SK-N-SH (cell line): ENCODE measurements around the gene TAPBP. TPM values are rescaled to one million over a fixed set of nuclear protein-coding genes. Genes with fewer than 3 reads are reported as not detected.

Source experiments
- CTCF ChIA-PET: fragments of 300-600, 350-600 bp; formaldehyde crosslinking; extraction: SDS; loops from one replicate; lab custom pipeline; 2021; lab: Yijun Ruan, JAX
- POLR2A ChIA-PET: fragments of 350-600 bp; sonication (Branson Sonifier 250); formaldehyde crosslinking; extraction: SDS; loops from one replicate; lab custom pipeline; 2020; ENCODE audit warnings: antibody characterized with exemption, inconsistent platforms; lab: Yijun Ruan, JAX
- DNase-seq: peaks from one replicate; pipeline ENCODE4 v3.0.0; 2012
- H2AFZ ChIP-seq: fragments of 200-600 bp; sonication (generic); 2 replicates; pipeline ENCODE4 v1.8.1; 2016; ENCODE audit warnings: antibody characterized with exemption, mild to moderate bottlenecking, low read depth
- H3F3A ChIP-seq: fragments of 200-600 bp; sonication (generic); replicated peaks from 2 replicates; pipeline ENCODE3; 2016; ENCODE audit warnings: antibody characterized with exemption, mild to moderate bottlenecking; ENCODE audit not compliant: insufficient read depth
- H3K27ac ChIP-seq, 2 experiments: fragments of 200-500 bp in 1 of 2; fragments of 200-600 bp in 1 of 2; sonication (Bioruptor generic) in 1 of 2; sonication (generic), shearing (Covaris generic) in 1 of 2; 2 replicates each; pipeline versions ENCODE4 v1.5.1 to v1.6.1; 2014 to 2016; ENCODE audit warnings: low read depth in 2 of 2, inconsistent platforms in 1 of 2, low read length in 1 of 2, mild to moderate bottlenecking in 1 of 2, mixed read lengths in 1 of 2
- H3K27me3 ChIP-seq: fragments of 200-600 bp; sonication (generic), shearing (Covaris generic); 2 replicates; pipeline ENCODE4 v1.6.1; 2016; ENCODE audit warnings: mixed run types; ENCODE audit not compliant: insufficient read depth
- H3K36me3 ChIP-seq, 2 experiments: fragments of 200-500 bp in 1 of 2; fragments of 200-600 bp in 1 of 2; sonication (Bioruptor generic) in 1 of 2; sonication (generic) in 1 of 2; replicated peaks in 1 of 2; 2 replicates each; pipeline versions ENCODE3 to v1.5.1; 2014 to 2016; ENCODE audit warnings: low read length in 1 of 2, mild to moderate bottlenecking in 1 of 2; ENCODE audit not compliant: insufficient read depth in 2 of 2, control insufficient read depth in 1 of 2
- H3K4me1 ChIP-seq, 2 experiments: fragments of 200-500 bp in 1 of 2; fragments of 200-600 bp in 1 of 2; sonication (Bioruptor generic) in 1 of 2; sonication (generic), shearing (Covaris generic) in 1 of 2; 2 replicates each; pipeline versions ENCODE4 v1.5.1 to v1.6.1; 2014 to 2016; ENCODE audit warnings: low read depth in 1 of 2, low read length in 1 of 2, mixed run types in 1 of 2; ENCODE audit not compliant: insufficient read depth in 2 of 2, control insufficient read depth in 1 of 2
- H3K4me2 ChIP-seq: fragments of 200-600 bp; sonication (generic), shearing (Covaris generic); 2 replicates; pipeline ENCODE4 v1.6.1; 2017; ENCODE audit warnings: mixed run types
- H3K4me3 ChIP-seq, 2 experiments: fragments of 200-500 bp in 1 of 2; fragments of 200-600 bp in 1 of 2; sonication (Bioruptor generic) in 1 of 2; sonication (generic), shearing (Covaris generic) in 1 of 2; 2 replicates each; pipeline versions ENCODE4 v1.5.1 to v1.8.1; 2014 to 2016; ENCODE audit warnings: low read depth in 2 of 2, inconsistent platforms in 1 of 2, low read length in 1 of 2, mild to moderate bottlenecking in 1 of 2, mixed read lengths in 1 of 2, moderate library complexity in 1 of 2
- H3K79me2 ChIP-seq: fragments of 200-600 bp; sonication (generic); 2 replicates; pipeline ENCODE4 v1.8.1; 2017; ENCODE audit warnings: mild to moderate bottlenecking; ENCODE audit not compliant: insufficient read depth
- H3K9ac ChIP-seq: fragments of 200-600 bp; sonication (generic); 2 replicates; pipeline ENCODE4 v1.6.1; 2017; ENCODE audit warnings: mixed run types
- H3K9me2 ChIP-seq: fragments of 200-600 bp; sonication (generic); 2 replicates; pipeline ENCODE4 v1.6.1; 2017; ENCODE audit warnings: mixed run types
- H3K9me3 ChIP-seq: fragments of 200-600 bp; sonication (generic); 2 replicates; pipeline ENCODE4 v1.6.1; 2017; ENCODE audit warnings: mixed run types, mild to moderate bottlenecking, moderate library complexity
- H4K20me1 ChIP-seq: fragments of 200-600 bp; sonication (generic); 2 replicates; pipeline ENCODE4 v1.6.1; 2017; ENCODE audit warnings: mild to moderate bottlenecking, mixed run types; ENCODE audit not compliant: insufficient read depth
- CTCF ChIP-seq: fragments of 200-600 bp; sonication (generic); IDR thresholded peaks from 2 replicates; pipeline ENCODE4 v1.6.1; 2017; ENCODE audit warnings: antibody characterized with exemption, mild to moderate bottlenecking, moderate library complexity
- FOSL2 ChIP-seq: IDR thresholded peaks from 2 replicates; pipeline ENCODE4 v1.4.0; 2012; ENCODE audit warnings: low read depth, mild to moderate bottlenecking, moderate library complexity, borderline replicate concordance
- GABPA ChIP-seq: IDR thresholded peaks from 2 replicates; pipeline ENCODE4 v1.4.0; 2012; ENCODE audit warnings: low read depth, mild to moderate bottlenecking
- GATA2 ChIP-seq: sonication (generic); formaldehyde crosslinking; IDR thresholded peaks from 2 replicates; pipeline ENCODE4 v1.5.0; 2020; ENCODE audit warnings: mild to moderate bottlenecking, missing genetic modification reagents
- IRF3 ChIP-seq: fragments of 150-350 bp; IDR thresholded peaks from 2 replicates; pipeline ENCODE4 v1.6.1; 2016; ENCODE audit warnings: mild to moderate bottlenecking, low read depth, low read length
- MXI1 ChIP-seq: IDR thresholded peaks from 2 replicates; pipeline ENCODE4 v1.6.1; 2012; ENCODE audit warnings: mild to moderate bottlenecking, low read depth, low read length, improper control_type of control experiment
- PBX3 ChIP-seq: IDR thresholded peaks from 2 replicates; pipeline ENCODE4; 2012
- POLR2AphosphoS5 ChIP-seq: IDR thresholded peaks from 2 replicates; pipeline ENCODE4 v1.6.1; 2012; ENCODE audit warnings: low read depth, low read length
- RFX5 ChIP-seq: IDR thresholded peaks from 2 replicates; pipeline ENCODE4 v1.6.1; 2012; ENCODE audit warnings: mild to moderate bottlenecking, improper control_type of control experiment, low read length
- SMC3 ChIP-seq: IDR thresholded peaks from 2 replicates; pipeline ENCODE4 v1.6.1; 2012; ENCODE audit warnings: low read depth, low read length, improper control_type of control experiment
- TAF1 ChIP-seq: IDR thresholded peaks from 2 replicates; pipeline ENCODE4 v1.6.1; 2012; ENCODE audit warnings: low read depth, mild to moderate bottlenecking, low read length, moderate library complexity, borderline replicate concordance
- USF1 ChIP-seq: IDR thresholded peaks from 2 replicates; pipeline ENCODE4 v1.4.0; 2012; ENCODE audit warnings: low read depth, borderline replicate concordance
- WGBS: methylation state at CpG from one replicate; pipeline ENCODE4 v1.1.6; 2017; ENCODE audit warnings: low lambda C conversion rate; 5-methylcytosine and 5-hydroxymethylcytosine counted together
- polyA plus RNA-seq, 3 experiments: library from polyadenylated mRNA; depleted of rRNA; stranded (reverse); fragments of >200 nt; gene quantifications; 2 replicates each; pipeline ENCODE4 v1.2.3, GENCODE V29; 2012

Gene TAPBP
- polyA plus RNA-seq, 1 of the 3 experiments (the other 2 are of a cell fraction): 44.5 TPM

- WGBS: 29% methylated on average over 8 of the region's 16 CpGs
- Histone ChIP-seq H3K27me3 (no peaks in the 10 kb centered on the region), H3K4me2 (peak overlapping the region; percentile 94), H2AFZ (no peak overlapping the region), H3K9me3 (no peaks in the 10 kb centered on the region), H3F3A (peaks cover 22% of the 10 kb centered on the region), H3K27ac (peak overlapping the region; percentile 48 to 99; a peak in 3 of 4 replicates), H4K20me1 (peaks cover 11% of the 10 kb centered on the region; the same call in 1 of the 2 replicates), H3K4me1 (peaks cover 4 to 13% of the 10 kb centered on the region in 2 experiments; a peak in 1 of 4 replicates), H3K79me2 (peaks cover 36% of the 10 kb centered on the region), H3K4me3 (peak overlapping the region; percentile 84 to 89), H3K36me3 (peaks cover 12 to 31% of the 10 kb centered on the region in 2 experiments), H3K9me2 (no peaks in the 10 kb centered on the region), H3K9ac (peak overlapping the region; percentile 94)
- ChIA-PET CTCF (interaction anchor here (0.9 to 3.9 kb wide), 6 partner anchors 15 to 128 kb away, joined by 3 to 19 read pairs (median 4); partner anchors contain the start of gene B3GALT4), POLR2A (interaction anchor here (1.6 to 3.3 kb wide), 2 partner anchors 21 to 25 kb away, joined by 4 to 26 read pairs; partner anchors contain the start of genes B3GALT4, RPS18 and VPS52)
- TF ChIP-seq POLR2AphosphoS5: no peak
- no peak for TF ChIP-seq GATA2 (CRISPR knock-in tag)
- TF ChIP-seq USF1: peak; percentile 88
- TF ChIP-seq MXI1: peak; percentile 32; the same call in 1 of the 2 replicates
- TF ChIP-seq SMC3: no peak
- peak; percentile 32; the same call in 1 of the 2 replicates for TF ChIP-seq PBX3
- TF ChIP-seq FOSL2: no peak
- TF ChIP-seq IRF3: no peak
- TF ChIP-seq TAF1: no peak
- no peak for TF ChIP-seq GABPA
- no peak for TF ChIP-seq CTCF
- no peak for TF ChIP-seq RFX5
- peak; percentile 69 for DNase-seq
Observed at GRCh38 chr6:33297406-33297955, 16.4 kb downstream of the TAPBP start.
